Measurements from ENCODE around the gene ROPN1. TPM values are rescaled to one million over a fixed set of nuclear protein-coding genes. Genes with fewer than 3 reads are reported as not detected.
A peak's percentile ranks its signal among the peaks of the same experiment; 100 is the strongest.

ROPN1 gene
- total RNA-seq, 4 donors from 2014 or later: not detected

GRCh38 chr3:123920868-123921267, 71.1 kb downstream of the ROPN1 start:
- Histone ChIP-seq H3K36me3 (peaks cover 0 to 11% (median 0%) of the 10 kb centered on the region in 3 donors), H3K27ac (no peak overlapping the region), H3K4me3 (no peak overlapping the region), H3K27me3 (no peaks in the 10 kb centered on the region), H3K4me1 (no peaks in the 10 kb centered on the region), H3K9me3 (no peaks in the 10 kb centered on the region)
- no peak for TF ChIP-seq CTCF (IDR thresholded peaks at IDR 0.05)
- TF ChIP-seq POLR2A (IDR thresholded peaks at IDR 0.05): no peak
- no peak for DNase-seq

- H3K27me3 ChIP-seq: no peaks in the 10 kb centered on the region
- TF ChIP-seq POLR2A (IDR thresholded peaks at IDR 0.05) (no peak), CTCF (IDR thresholded peaks at IDR 0.05) (no peak)
- H3K36me3 ChIP-seq: peaks cover 0 to 6% (median 0%) of the 10 kb centered on the region in 3 donors
- no peak overlapping the region for H3K27ac ChIP-seq
- H3K4me3 ChIP-seq: no peak overlapping the region
- H3K4me1 ChIP-seq: no peaks in the 10 kb centered on the region
- no peak for DNase-seq
- no peaks in the 10 kb centered on the region for H3K9me3 ChIP-seq
Observed at GRCh38 chr3:123920383-123920782, 71.5 kb downstream of the ROPN1 start.

GRCh38 chr3:123919353-123919752, 72.6 kb downstream of the ROPN1 start:
- peak in 1 of 3 donors; percentile 34 for DNase-seq
- Histone ChIP-seq H3K27me3 (no peaks in the 10 kb centered on the region), H3K4me1 (no peaks in the 10 kb centered on the region), H3K27ac (no peak overlapping the region), H3K36me3 (peaks cover 0 to 4% (median 0%) of the 10 kb centered on the region in 3 donors), H3K9me3 (no peaks in the 10 kb centered on the region), H3K4me3 (no peak overlapping the region)
- no peak for TF ChIP-seq POLR2A (IDR thresholded peaks at IDR 0.05)
- TF ChIP-seq CTCF (IDR thresholded peaks at IDR 0.05): no peak

Other genes starting within 250 kb of the ROPN1 start
- gene MYLK, start 107.8 kb downstream of the ROPN1 start, total RNA-seq: 100 to 1,000 TPM in 2 of 4 donors, 10 to 100 TPM in 2; 81.3 to 117 (median 94.1) TPM
- 100 to 1,000 TPM in 1 of 4 donors, 10 to 100 TPM in 3; 59.5 to 139 (median 80.6) TPM for gene CCDC14, start 30.9 kb downstream of the ROPN1 start, total RNA-seq
- 10 to 100 TPM; 65.3 to 77.1 (median 70.3) TPM for gene KALRN, start 41.2 kb upstream of the ROPN1 start, total RNA-seq

All from Peyer's patch (tissue), 4 donors.